ENCODE results near the gene NKX1-2.

DNA sequence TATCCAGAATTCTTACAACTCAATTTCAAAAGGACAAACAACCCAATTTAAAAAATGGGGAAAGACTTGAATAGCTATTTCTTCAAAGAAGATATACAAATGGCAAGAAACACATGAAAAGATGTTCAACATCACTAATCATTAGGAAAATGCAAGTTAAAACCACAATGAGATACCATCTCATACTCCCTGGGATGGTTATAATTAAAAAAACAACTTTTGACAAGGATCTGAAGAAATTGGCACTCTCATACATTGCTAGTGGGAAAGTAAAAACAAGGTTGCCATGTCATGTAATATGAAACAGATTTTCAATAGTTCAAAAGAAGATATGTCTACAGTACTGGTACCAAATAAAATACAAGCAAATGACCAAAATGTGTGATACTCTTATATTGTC lies 40.1 kb downstream of the NKX1-2 start:
- TF ChIP-seq CTCF (conservative IDR thresholded peaks at IDR 0.05), result no peak
- TF ChIP-seq ZFX (IDR thresholded peaks at IDR 0.05), result no peak

All from C4-2B (cell line).